H9 (cell line): ENCODE results near the gene CAMTA1. TPM values are rescaled to one million over a fixed set of nuclear protein-coding genes. Genes with fewer than 3 reads are reported as not detected.

Experiments
- DNase-seq: peaks from one replicate; pipeline ENCODE4 v3.0.0-alpha.2; 2017
- H2AFZ ChIP-seq: one replicate; pipeline ENCODE4 v1.6.1; 2013; ENCODE audit warnings: mild to moderate bottlenecking, low read length, control low read depth, moderate library complexity
- H2AK5ac ChIP-seq: 2 replicates; pipeline ENCODE4 v1.6.1; 2013; ENCODE audit warnings: low read length, control low read depth, mixed read lengths; ENCODE audit not compliant: insufficient read length
- H2BK120ac ChIP-seq: one replicate; pipeline ENCODE4 v1.6.1; 2013; ENCODE audit warnings: low read depth, mild to moderate bottlenecking, low read length, control low read depth, inconsistent platforms; ENCODE audit not compliant: poor library complexity, severe bottlenecking
- H2BK12ac ChIP-seq: 2 replicates; pipeline ENCODE4 v1.6.1; 2013; ENCODE audit warnings: low read length, control low read depth, mixed read lengths, low read depth; ENCODE audit not compliant: insufficient read length
- H2BK15ac ChIP-seq: 2 replicates; pipeline ENCODE4 v1.6.1; 2013; ENCODE audit warnings: low read depth, low read length, control low read depth
- H2BK20ac ChIP-seq: one replicate; pipeline ENCODE4 v1.6.1; 2013; ENCODE audit warnings: low read depth, mild to moderate bottlenecking, low read length, control low read depth, inconsistent platforms; ENCODE audit not compliant: poor library complexity, severe bottlenecking
- H2BK5ac ChIP-seq: 2 replicates; pipeline ENCODE4 v1.6.1; 2013; ENCODE audit warnings: low read length, control low read depth, mixed read lengths; ENCODE audit not compliant: insufficient read length
- H3K14ac ChIP-seq: 2 replicates; pipeline ENCODE4 v1.6.1; 2013; ENCODE audit warnings: low read length, control low read depth; ENCODE audit not compliant: insufficient read depth
- H3K18ac ChIP-seq: 2 replicates; pipeline ENCODE4 v1.6.1; 2013; ENCODE audit warnings: low read depth, mild to moderate bottlenecking, mixed read lengths, low read length, control low read depth; ENCODE audit not compliant: insufficient read length
- H3K23ac ChIP-seq: 2 replicates; pipeline ENCODE4 v1.6.1; 2013; ENCODE audit warnings: low read length, control low read depth, mixed read lengths, low read depth; ENCODE audit not compliant: insufficient read length
- H3K23me2 ChIP-seq: 2 replicates; pipeline ENCODE4 v1.6.1; 2013; ENCODE audit warnings: low read depth, mild to moderate bottlenecking, mixed read lengths, low read length, control low read depth; ENCODE audit not compliant: insufficient read length, poor library complexity, severe bottlenecking
- H3K27ac ChIP-seq: 2 replicates; pipeline ENCODE4 v1.5.1; 2013; ENCODE audit warnings: low read length, control low read depth, mixed read lengths, low read depth; ENCODE audit not compliant: insufficient read length
- H3K27me3 ChIP-seq: 2 replicates; pipeline ENCODE4 v1.6.1; 2013; ENCODE audit warnings: low read length, control low read depth, inconsistent platforms; ENCODE audit not compliant: insufficient read depth
- H3K4ac ChIP-seq: 2 replicates; pipeline ENCODE4 v1.6.1; 2013; ENCODE audit warnings: low read depth, mild to moderate bottlenecking, control low read depth, inconsistent platforms, low read length, moderate library complexity
- H3K4me1 ChIP-seq: 2 replicates; pipeline ENCODE4 v1.6.1; 2013; ENCODE audit warnings: low read length, control low read depth, inconsistent platforms; ENCODE audit not compliant: insufficient read depth
- H3K4me2 ChIP-seq: 2 replicates; pipeline ENCODE4 v1.6.1; 2013; ENCODE audit warnings: low read length, control low read depth, mixed read lengths; ENCODE audit not compliant: insufficient read length, insufficient read depth
- H3K56ac ChIP-seq: 2 replicates; pipeline ENCODE4 v1.6.1; 2013; ENCODE audit warnings: low read depth, mild to moderate bottlenecking, mixed read lengths, low read length, control low read depth; ENCODE audit not compliant: insufficient read length
- H3K79me1 ChIP-seq: 2 replicates; pipeline ENCODE4 v1.6.1; 2013; ENCODE audit warnings: low read depth, mild to moderate bottlenecking, moderate library complexity, low read length, control low read depth, inconsistent platforms; ENCODE audit not compliant: insufficient read depth, poor library complexity, severe bottlenecking
- H3K79me2 ChIP-seq: 2 replicates; pipeline ENCODE4 v1.6.1; 2013; ENCODE audit warnings: low read length, control low read depth, inconsistent platforms; ENCODE audit not compliant: insufficient read depth
- H3K9ac ChIP-seq: 2 replicates; pipeline ENCODE4 v1.6.1; 2013; ENCODE audit warnings: low read length, control low read depth, mixed read lengths; ENCODE audit not compliant: insufficient read length; ENCODE audit errors: extremely low read depth
- H3K9me3 ChIP-seq: one replicate; pipeline ENCODE4 v1.6.1; 2013; ENCODE audit warnings: low read depth, low read length, inconsistent platforms; ENCODE audit not compliant: control insufficient read depth
- H3T11ph ChIP-seq: one replicate; pipeline ENCODE4 v1.6.1; 2013; ENCODE audit warnings: mild to moderate bottlenecking, low read length, control low read depth, inconsistent platforms
- H4K20me1 ChIP-seq: one replicate; pipeline ENCODE4 v1.6.1; 2013; ENCODE audit not compliant: control insufficient read depth, insufficient read length, insufficient read depth
- H4K5ac ChIP-seq: 2 replicates; pipeline ENCODE4 v1.6.1; 2013; ENCODE audit warnings: low read depth, mild to moderate bottlenecking, mixed read lengths, low read length, control low read depth; ENCODE audit not compliant: insufficient read length
- H4K8ac ChIP-seq: replicated peaks from 2 replicates; pipeline ENCODE4 v1.6.1; 2013; ENCODE audit warnings: low read length, control low read depth, mixed read lengths, low read depth; ENCODE audit not compliant: insufficient read length
- H4K91ac ChIP-seq: 2 replicates; pipeline ENCODE4 v1.6.1; 2013; ENCODE audit warnings: low read depth, mild to moderate bottlenecking, moderate library complexity, mixed read lengths, low read length, control low read depth; ENCODE audit not compliant: insufficient read length
- H3K27ac Mint-ChIP-seq, 3 experiments: 2 replicates in 2 of 3; 3 replicates in 1 of 3; pipeline ENCODE4 v1.8.0; 2020 to 2021; ENCODE audit warnings: mixed read lengths in 3 of 3, mild to moderate bottlenecking in 1 of 3, moderate library complexity in 1 of 3
- H3K27me3 Mint-ChIP-seq: 2 replicates; pipeline ENCODE4 v1.8.0; 2021; ENCODE audit warnings: low read depth, mild to moderate bottlenecking, moderate library complexity, mixed read lengths
- H3K36me3 Mint-ChIP-seq, 3 experiments: 2 replicates in 2 of 3; 3 replicates in 1 of 3; pipeline ENCODE4 v1.8.0; 2020 to 2021; ENCODE audit warnings: low read depth in 3 of 3, mixed read lengths in 3 of 3; ENCODE audit not compliant: insufficient read depth in 1 of 3
- H3K4me1 Mint-ChIP-seq, 2 experiments: 2 replicates each; pipeline ENCODE4 v1.8.0; 2020; ENCODE audit warnings: mixed read lengths in 2 of 2
- H3K4me3 Mint-ChIP-seq, 2 experiments: 2 replicates in 1 of 2; 3 replicates in 1 of 2; pipeline ENCODE4 v1.8.0; 2020 to 2021; ENCODE audit warnings: mild to moderate bottlenecking in 2 of 2, mixed read lengths in 2 of 2, moderate library complexity in 1 of 2
- H3K9me3 Mint-ChIP-seq, 2 experiments: 2 replicates in 1 of 2; 3 replicates in 1 of 2; pipeline ENCODE4 v1.8.0; 2020; ENCODE audit warnings: mild to moderate bottlenecking in 2 of 2, mixed read lengths in 2 of 2, moderate library complexity in 1 of 2
- CTCF ChIP-seq: fragments of 200-600 bp; sonication (generic); conservative IDR thresholded peaks from 3 replicates; pipeline ENCODE4 v1.8.0; 2021; ENCODE audit warnings: antibody characterized with exemption, mild to moderate bottlenecking
- WGBS: extraction: QIAGEN DNeasy Blood & Tissue Kit; methylation state at CpG from one replicate; pipeline ENCODE4 v1.1.7; 2013; ENCODE audit warnings: missing lambda C conversion rate, low lambda C conversion rate, mixed read lengths; ENCODE audit not compliant: insufficient read length; ENCODE audit errors: extremely low coverage; 5-methylcytosine and 5-hydroxymethylcytosine counted together
- total RNA-seq: library from RNA; stranded (reverse); gene quantifications from 2 replicates; pipeline ENCODE4 v1.2.1, GENCODE V29; 2021

Gene CAMTA1
- total RNA-seq, 1 experiment from 2014 or later = 115 TPM

GRCh38 chr1:7777591-7777990 lies 992.3 kb downstream of the CAMTA1 start:
- Histone ChIP-seq H3K4me1 (no peaks in the 10 kb centered on the region), H3K4ac (no peak overlapping the region), H2BK5ac (no peak overlapping the region), H3K23me2 (no peaks in the 10 kb centered on the region), H2BK20ac (no peak overlapping the region), H2BK12ac (no peak overlapping the region), H3K9me3 (no peaks in the 10 kb centered on the region), H3K9ac (no peak overlapping the region), H2BK15ac (no peak overlapping the region), H4K91ac (no peak overlapping the region), H3T11ph (no peak overlapping the region), H4K8ac (no peak overlapping the region), H3K56ac (no peak overlapping the region), H3K23ac (no peak overlapping the region), H2AK5ac (no peak overlapping the region), H3K27ac (no peak overlapping the region), H2BK120ac (no peak overlapping the region), H4K20me1 (no peaks in the 10 kb centered on the region), H3K79me1 (no peaks in the 10 kb centered on the region), H3K27me3 (no peaks in the 10 kb centered on the region), H3K79me2 (no peaks in the 10 kb centered on the region), H3K4me2 (no peak overlapping the region), H3K18ac (no peak overlapping the region), H4K5ac (no peak overlapping the region), H2AFZ (no peak overlapping the region), H3K14ac (no peak overlapping the region)
- Mint-ChIP-seq H3K27ac (no peak overlapping the region), H3K36me3 (peaks cover 33 to 68% (median 61%) of the 10 kb centered on the region in 3 experiments), H3K4me3 (no peak overlapping the region), H3K4me1 (peaks cover 0 to 3% of the 10 kb centered on the region in 2 experiments; a peak in 3 of 4 replicates), H3K9me3 (no peaks in the 10 kb centered on the region), H3K27me3 (no peaks in the 10 kb centered on the region)
- DNase-seq = no peak
- TF ChIP-seq CTCF = no peak
- WGBS = no CpG with 5 or more reads among the region's 3 CpGs
